Mononuclear cell (primary cell): ENCODE results near the gene WDR12. TPM values are rescaled to one million over a fixed set of nuclear protein-coding genes. Genes with fewer than 3 reads are reported as not detected.
"Not testable (repeated sequence)": the region's sequence is repeated elsewhere in the genome, so short reads cannot be mapped to it uniquely, and the experiment has no call there.

ENCODE experiments used
- H3K27me3 ChIP-seq: 2 replicates; pipeline ENCODE4 v1.6.0; 2011; ENCODE audit warnings: low read length, control low read depth; ENCODE audit not compliant: insufficient read depth
- H3K4me1 ChIP-seq: 2 replicates; pipeline ENCODE4 v1.5.1; 2011; ENCODE audit warnings: mild to moderate bottlenecking, low read length, control low read depth; ENCODE audit not compliant: insufficient read depth
- H3K4me3 ChIP-seq: 2 replicates; pipeline ENCODE4 v1.5.1; 2011; ENCODE audit warnings: mild to moderate bottlenecking, low read length, moderate library complexity
- H3K9me3 ChIP-seq: 2 replicates; pipeline ENCODE4 v1.5.1; 2011; ENCODE audit warnings: low read depth, mild to moderate bottlenecking, control low read depth, low read length
- total RNA-seq: library from RNA; depleted of rRNA; stranded (reverse); fragments of >200 nt; gene quantifications from one replicate; pipeline ENCODE4 v1.2.3, GENCODE V29; 2012

Gene WDR12
- 4.2 TPM for total RNA-seq

DNA sequence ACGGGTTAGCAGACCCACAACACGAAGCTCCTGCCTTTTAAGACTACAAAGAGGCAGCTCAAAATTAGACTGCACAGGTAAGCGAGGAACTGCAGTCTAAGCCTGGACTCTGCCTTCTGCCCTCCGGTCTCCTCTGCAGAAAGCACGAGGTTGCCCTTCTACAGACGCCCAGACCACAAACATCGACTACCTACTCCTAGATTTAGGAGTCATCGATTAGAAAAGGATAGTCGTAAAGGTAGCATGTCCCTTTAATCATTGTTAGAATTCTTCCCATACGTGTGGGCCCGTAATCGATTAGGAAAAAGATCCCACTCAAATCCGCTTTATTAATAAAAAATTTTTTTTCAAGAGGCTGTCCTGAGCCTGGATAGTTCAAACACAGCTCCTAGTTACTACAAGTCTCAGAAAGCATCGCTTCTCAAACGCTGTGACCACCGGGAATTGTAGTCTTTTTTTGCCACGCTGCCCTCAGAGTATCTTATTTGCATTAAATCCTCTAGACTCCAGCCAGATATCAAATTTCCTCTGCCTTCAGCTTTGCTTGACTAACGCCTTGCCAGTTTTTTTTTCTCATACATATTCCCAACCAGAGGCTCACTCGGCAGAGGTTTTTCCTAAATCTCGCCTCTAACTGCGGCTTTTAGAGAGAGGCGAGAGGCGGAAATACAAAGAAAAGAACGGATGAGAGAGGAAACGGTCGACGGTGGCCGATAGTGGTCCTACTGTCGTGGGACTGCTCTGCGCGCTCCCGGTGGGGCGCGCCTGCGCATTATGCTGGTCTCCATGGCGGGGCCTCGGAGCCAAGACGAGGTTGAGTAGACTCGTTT is at the start of gene WDR12, which contains the start of gene CARF:
Gene WDR12 (minus strand): TSS at position 162 of the 830 bp plus-strand sequence. CDS start 197 bp downstream, outside the sequence.
Gene CARF (plus strand): TSS at position 764 of the 830 bp plus-strand sequence. CDS start 29,628 bp downstream, outside the sequence.
- Histone ChIP-seq H3K4me1 (peaks cover 23% of the 10 kb centered on the region), H3K4me3 (peak within 1 kb of the TSS; percentile 66), H3K9me3 (no peaks in the 10 kb centered on the region)

DNA sequence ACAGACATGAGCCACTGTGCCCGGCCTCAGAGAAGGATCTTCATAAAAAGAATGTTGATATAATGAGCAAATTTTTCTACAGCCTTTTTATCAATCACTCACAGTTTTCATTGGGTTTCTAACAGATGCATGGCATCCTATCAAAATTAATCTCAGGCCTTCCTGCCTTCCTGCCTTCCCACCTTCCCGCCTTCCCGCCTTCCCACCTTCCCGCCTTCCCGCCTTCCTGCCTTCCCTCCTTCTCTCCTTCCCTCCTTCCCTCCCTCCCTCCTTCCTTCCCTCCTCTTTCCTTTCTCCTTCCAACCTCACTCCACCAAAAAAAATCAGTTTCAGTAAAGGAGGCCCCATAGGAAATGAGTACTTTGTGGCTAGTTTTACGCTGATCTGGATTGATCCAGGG is 49.1 kb upstream of the WDR12 start:
- H3K27me3 ChIP-seq, result no peaks in the 10 kb centered on the region
- H3K4me1 ChIP-seq, result no peaks in the 10 kb centered on the region
- H3K4me3 ChIP-seq, result no peak overlapping the region
- H3K9me3 ChIP-seq, result no peaks in the 10 kb centered on the region

More for the DNA sequence above, at the start of gene WDR12, which contains the start of gene CARF:
- H3K27me3 ChIP-seq, result no peaks in the 10 kb centered on the region

DNA sequence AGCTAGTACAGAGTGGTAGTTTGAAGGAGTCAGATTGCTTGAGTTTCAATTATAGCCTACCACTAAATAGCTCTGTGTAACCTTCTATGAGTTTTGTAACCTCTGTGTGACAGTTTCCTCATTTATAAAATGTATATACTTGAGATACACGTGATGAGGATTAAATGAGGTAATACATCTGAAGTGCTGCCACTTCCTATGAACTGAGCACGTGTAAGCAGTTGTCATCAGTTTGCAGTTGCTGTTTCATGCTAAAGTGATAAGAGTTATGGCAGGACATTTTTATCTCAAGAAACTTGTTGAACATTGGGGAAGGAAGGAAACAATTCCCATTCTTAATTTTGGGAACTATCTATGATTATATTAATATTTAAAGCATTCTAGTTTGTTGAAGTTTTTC is 39.1 kb upstream of the WDR12 start:
- Histone ChIP-seq H3K27me3 (no peaks in the 10 kb centered on the region), H3K9me3 (peaks cover 3% of the 10 kb centered on the region), H3K4me1 (peaks cover 3% of the 10 kb centered on the region), H3K4me3 (no peak overlapping the region)

DNA sequence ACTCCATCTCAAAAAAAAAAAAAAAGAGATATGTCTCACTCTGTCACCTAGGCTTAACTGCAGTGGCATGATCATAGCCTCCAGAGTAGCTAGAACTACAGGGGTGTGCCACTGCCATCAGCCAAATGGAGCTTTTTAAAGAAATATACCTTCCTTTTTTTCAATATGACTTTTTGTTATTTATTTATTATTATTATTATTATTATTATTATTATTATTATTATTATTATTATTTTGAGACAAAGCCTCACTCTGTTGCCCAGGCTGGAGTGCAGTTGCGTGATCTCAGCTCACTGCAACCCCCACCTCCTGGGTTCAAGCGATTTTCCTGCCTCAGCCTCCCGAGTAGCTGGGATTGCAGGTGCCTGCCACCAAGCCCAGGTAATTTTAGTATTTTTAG is 37.9 kb upstream of the WDR12 start:
- H3K4me3 ChIP-seq, H3K27me3 ChIP-seq, H3K9me3 ChIP-seq, H3K4me1 ChIP-seq: not testable (repeated sequence)

DNA sequence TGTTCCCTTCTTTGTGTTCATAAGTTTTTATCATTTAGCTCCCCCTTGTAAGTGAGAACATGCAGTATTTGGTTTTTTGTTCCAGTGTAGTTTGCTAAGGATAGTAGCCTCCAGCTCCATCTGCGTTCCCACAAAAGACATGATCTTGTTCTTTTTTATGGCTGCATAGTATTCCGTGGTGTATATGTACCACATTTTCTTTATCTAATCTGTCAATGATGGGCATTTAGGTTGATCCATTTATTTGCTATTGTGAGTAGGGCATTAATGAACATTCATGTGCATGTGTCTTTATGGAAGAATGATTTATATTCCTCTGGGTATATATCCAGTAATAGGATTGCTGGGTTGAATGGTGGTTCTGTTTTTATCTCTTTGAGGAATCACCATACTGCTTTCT is 34.0 kb upstream of the WDR12 start:
- Histone ChIP-seq H3K27me3 (no peaks in the 10 kb centered on the region), H3K4me3 (no peak overlapping the region), H3K4me1 (no peaks in the 10 kb centered on the region), H3K9me3 (peaks cover 5% of the 10 kb centered on the region)

DNA sequence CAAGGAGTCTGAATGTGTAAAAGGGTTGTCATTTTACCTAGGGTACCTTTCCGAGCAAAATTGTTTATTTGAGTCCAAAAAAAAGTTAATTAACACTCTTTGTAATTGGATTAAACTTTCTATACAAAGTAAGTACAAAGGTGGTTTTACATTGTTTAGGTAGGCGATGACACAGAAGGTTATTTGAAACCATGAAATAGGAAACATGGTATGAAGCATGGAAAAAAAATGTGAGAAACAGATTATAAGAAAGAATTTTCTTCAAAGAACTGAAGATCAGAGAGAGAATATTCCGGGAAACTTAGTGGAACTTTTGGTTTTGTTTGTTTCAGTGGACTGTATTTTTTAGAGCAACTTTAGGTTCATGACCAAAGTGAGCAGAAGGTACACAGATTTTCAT is 33.3 kb upstream of the WDR12 start:
- peaks cover 5% of the 10 kb centered on the region for H3K9me3 ChIP-seq
- H3K27me3 ChIP-seq, result no peaks in the 10 kb centered on the region
- H3K4me3 ChIP-seq, result no peak overlapping the region

DNA sequence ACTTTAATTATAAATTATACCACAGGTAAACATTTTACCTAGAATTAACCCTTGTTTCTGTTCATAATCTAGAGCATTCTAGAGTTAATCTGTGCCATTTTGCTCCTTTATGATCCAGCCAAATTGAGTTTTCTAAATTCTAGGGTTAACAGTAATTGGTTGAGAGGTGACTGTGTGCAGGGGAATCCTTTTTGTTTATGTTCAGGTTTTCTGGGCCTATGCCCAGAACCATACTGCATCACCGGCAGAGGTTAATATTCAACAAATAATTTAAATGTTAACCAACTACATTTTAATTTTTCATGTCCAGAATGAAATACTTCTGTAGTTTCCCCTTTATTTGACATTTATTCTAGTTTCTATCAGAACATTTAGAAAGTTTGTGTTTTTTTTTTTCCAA is 32.9 kb upstream of the WDR12 start:
- H3K4me1 ChIP-seq, result no peaks in the 10 kb centered on the region
- H3K9me3 ChIP-seq, result peaks cover 5% of the 10 kb centered on the region
- H3K27me3 ChIP-seq, result no peaks in the 10 kb centered on the region
- no peak overlapping the region for H3K4me3 ChIP-seq

More for the DNA sequence above, 33.3 kb upstream of the WDR12 start:
- H3K4me1 ChIP-seq, result no peaks in the 10 kb centered on the region

DNA sequence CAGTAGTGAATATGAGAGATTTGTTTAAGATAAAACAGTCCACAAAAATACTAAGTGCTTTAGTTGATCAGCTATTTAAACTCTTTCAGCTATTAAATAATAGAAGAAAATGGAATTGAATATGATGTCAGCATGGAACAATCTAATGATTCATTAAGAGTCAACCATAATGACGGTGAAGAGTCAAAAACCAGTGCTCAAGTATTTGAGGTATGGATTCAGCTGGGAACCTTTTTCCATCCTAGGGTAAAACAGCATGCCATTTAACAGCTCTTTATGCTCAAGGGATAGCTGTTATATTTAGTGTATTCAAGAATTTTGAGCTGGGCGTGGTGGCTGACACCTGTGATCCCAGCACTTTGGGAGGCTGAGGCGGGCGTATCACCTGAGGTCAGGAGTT is 30.3 kb upstream of the WDR12 start:
- Histone ChIP-seq H3K9me3 (peaks cover 5% of the 10 kb centered on the region), H3K27me3 (no peaks in the 10 kb centered on the region), H3K4me1 (no peaks in the 10 kb centered on the region), H3K4me3 (no peak overlapping the region)

DNA sequence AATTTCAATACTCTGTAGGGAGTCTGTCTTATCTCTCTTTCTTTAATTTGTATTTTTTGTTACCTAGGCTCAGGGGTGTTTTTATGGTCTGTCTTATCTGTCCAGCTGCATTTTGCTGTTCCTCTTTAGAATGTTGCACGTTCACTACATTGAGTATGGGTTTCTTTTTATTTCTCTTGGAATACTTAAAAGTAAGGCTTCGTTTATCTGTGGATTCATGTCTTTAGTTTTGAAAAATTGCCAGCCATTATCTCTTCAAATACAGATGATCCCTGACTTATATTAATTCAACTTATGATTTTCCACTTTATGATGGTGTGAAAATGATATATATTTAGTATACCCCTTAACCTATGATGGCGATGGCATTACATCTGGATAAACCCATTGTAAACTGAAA is 27.5 kb upstream of the WDR12 start:
- H3K4me1 ChIP-seq, result no peaks in the 10 kb centered on the region
- no peaks in the 10 kb centered on the region for H3K27me3 ChIP-seq
- no peak overlapping the region for H3K4me3 ChIP-seq
- H3K9me3 ChIP-seq, result no peaks in the 10 kb centered on the region

DNA sequence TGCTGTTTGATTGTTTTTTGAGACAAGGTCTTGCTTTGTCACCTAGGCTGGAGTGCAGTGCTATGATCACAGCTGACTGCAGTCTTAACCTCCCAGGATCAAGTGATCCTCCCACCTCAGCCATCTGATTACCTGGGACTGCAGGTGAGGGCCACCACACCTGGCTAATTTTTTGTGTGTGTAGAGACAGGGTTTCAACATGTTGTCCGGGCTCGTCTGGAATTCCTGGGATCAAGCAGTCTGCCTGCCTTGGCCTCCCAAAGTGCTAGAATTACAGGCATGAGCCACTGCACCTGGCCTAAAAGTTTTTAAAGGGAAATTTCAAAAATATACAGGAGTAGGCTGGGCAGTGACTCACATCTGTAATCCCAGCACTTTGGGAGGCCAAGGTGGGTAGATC is 23.0 kb upstream of the WDR12 start:
- H3K9me3 ChIP-seq, result no peaks in the 10 kb centered on the region
- no peaks in the 10 kb centered on the region for H3K4me1 ChIP-seq
- no peaks in the 10 kb centered on the region for H3K27me3 ChIP-seq
- H3K4me3 ChIP-seq, result no peak overlapping the region

DNA sequence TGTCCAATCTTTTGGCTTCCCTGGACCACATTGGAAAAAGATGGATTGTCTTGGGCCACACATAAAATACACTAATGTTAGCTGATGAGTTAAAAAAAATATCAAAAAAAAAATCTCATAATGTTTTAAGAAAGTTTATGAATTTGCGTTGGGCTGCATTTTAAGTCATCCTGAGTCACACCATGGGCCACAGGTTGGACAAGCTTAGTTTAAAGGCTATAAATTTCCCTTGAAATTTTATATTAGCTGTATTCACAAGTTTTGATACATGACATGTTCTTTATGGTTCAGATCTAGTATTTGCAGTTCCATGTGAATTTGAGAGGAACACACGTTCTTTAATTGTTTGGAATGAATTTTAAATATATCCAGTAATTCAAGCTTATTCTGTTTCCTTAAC is 22.5 kb upstream of the WDR12 start:
- Histone ChIP-seq H3K4me3 (no peak overlapping the region), H3K9me3 (no peaks in the 10 kb centered on the region), H3K4me1 (no peaks in the 10 kb centered on the region), H3K27me3 (no peaks in the 10 kb centered on the region)

DNA sequence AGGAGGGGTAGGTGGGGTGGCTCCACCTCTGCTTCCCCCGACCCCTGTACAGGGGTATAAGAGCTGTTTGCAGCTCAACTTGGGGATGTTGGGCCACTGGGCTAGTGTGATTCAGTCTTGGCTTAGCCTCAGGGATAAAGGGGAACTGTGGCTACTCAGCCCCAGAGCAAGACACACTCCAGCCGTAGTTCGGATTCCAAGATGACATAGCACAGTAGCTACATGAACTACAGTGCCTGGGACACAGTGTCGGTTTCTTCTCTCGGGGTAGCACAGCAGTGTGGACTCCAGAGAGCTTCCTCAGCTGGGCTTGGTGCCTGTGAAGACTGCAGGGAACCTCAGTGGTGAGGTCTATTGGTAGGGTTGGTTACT is 21.7 kb upstream of the WDR12 start:
- H3K27me3 ChIP-seq, result no peaks in the 10 kb centered on the region
- H3K4me3 ChIP-seq, result no peak overlapping the region
- H3K9me3 ChIP-seq, result no peaks in the 10 kb centered on the region
- H3K4me1 ChIP-seq, result no peaks in the 10 kb centered on the region

DNA sequence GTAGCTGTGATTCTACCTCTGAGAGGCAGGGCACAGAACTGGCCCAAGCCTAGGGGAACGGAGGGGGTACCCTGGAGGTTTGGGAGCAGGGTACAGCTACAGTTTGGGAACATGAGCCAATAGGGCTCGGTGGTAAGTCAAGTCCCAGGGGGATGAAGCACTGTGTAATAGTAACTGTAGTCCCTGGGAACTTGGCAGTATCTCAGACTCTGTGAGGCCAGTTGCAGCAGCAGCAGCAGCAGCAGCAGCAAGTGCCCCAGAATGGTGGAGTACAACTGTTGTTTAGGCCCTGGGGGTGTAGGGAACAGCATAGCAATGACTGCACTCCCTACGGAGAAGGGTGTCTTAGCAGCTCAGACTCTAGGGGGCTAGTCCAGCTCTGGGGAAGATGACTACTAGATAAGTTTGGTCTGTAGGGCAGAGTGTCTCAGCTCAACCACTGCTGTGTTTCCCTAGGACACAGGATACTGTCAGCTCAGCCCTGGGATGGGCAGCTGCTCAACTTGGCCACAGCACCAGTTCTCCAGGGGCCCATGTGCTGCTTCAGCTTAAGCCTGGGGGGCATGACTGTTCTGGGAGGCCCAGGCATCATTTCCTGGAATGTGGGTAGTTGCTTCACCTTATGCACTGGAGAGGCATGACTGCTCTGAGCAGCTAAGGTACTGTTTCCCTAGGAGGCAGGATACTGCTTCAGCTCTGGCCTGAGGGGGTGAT is 21.1 kb upstream of the WDR12 start:
- Histone ChIP-seq H3K27me3 (no peaks in the 10 kb centered on the region), H3K9me3 (no peaks in the 10 kb centered on the region), H3K4me3 (no peak overlapping the region), H3K4me1 (no peaks in the 10 kb centered on the region)

DNA sequence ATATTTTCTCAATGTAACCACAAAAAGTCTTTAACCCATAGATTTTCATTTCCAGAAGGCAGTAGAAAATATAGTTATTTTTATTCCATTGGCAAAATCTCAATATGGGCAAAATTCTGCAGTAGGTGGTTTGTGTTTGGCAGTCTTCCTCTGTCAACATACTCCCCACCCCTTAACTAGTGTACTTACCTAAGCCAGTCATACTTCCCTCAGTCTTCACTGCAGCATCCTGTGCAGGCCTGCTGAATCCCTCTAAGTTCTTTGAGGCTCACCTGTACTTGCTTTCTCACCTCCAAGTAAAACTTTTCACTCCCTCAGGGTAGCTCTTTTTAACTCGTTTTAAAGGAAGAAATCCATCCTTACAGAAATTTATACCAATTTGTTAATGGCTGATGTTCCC is 7.4 kb upstream of the WDR12 start:
- H3K9me3 ChIP-seq, result no peaks in the 10 kb centered on the region
- no peaks in the 10 kb centered on the region for H3K27me3 ChIP-seq
- no peak overlapping the region for H3K4me3 ChIP-seq
- no peaks in the 10 kb centered on the region for H3K4me1 ChIP-seq

DNA sequence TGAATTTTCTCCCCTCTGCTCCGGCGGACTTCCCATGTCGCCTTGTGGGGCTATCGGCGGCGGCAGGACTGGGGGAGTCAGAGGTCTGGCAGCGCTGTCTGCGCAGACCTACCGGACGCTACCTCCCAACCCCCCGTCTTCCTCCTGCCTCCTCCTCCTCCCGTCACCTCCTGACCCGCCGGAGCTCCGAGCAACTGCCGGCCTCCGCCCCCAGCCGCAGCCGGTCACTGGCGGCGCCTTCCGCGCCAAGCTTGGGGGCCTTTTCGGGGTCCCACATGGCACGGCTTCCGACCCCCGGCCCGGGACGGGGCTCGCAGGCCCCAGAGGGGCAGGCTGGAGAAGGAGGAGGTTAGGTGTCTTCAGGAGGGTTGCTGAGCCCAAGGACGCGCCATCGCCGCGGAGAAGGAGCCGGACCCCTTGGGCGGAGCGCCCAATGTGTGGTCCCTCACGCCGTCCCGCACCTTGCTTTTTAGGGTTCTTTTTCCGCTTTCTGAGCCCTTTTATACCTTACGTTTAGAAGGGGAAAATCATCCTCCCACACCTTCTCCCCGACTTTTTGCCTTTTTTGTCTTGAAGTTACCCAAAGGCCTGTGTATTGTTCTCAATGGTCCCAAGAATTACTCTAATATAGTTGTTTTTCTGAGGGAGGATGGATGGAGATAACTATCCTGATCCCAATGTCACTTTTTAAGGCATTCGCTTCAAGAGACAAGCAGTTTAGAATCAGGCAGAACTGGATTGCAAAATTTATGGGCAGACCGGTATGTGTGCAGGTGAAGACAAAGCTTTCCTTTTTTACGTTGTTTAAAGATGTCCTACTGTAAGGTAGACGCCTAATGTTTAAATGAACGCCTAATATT is 1.1 kb upstream of the WDR12 start:
- not testable (repeated sequence) for H3K27me3 ChIP-seq, H3K9me3 ChIP-seq
- Histone ChIP-seq H3K4me1 (peaks cover 23% of the 10 kb centered on the region), H3K4me3 (peak overlapping the region; percentile 66)
